HFFc6 (cell line): ENCODE data around the gene DOCK6. TPM values are rescaled to one million over a fixed set of nuclear protein-coding genes. Genes with fewer than 3 reads are reported as not detected.

ENCODE experiments used
- DNase-seq: peaks from one replicate; pipeline ENCODE4 v3.0.0-alpha.2; 2018
- H3K27ac Mint-ChIP-seq: 2 replicates; pipeline ENCODE4 v1.8.0; 2020; ENCODE audit warnings: mild to moderate bottlenecking, mixed read lengths
- H3K27me3 Mint-ChIP-seq: 2 replicates; pipeline ENCODE4 v1.8.0; 2021; ENCODE audit warnings: mild to moderate bottlenecking, moderate library complexity, mixed read lengths; ENCODE audit not compliant: insufficient read depth
- H3K36me3 Mint-ChIP-seq: 2 replicates; pipeline ENCODE4 v1.8.0; 2021; ENCODE audit warnings: low read depth, mixed read lengths
- H3K4me1 Mint-ChIP-seq: 2 replicates; pipeline ENCODE4 v1.8.0; 2020; ENCODE audit warnings: low read depth, mixed read lengths
- H3K4me3 Mint-ChIP-seq: 2 replicates; pipeline ENCODE4 v1.8.0; 2020; ENCODE audit warnings: mild to moderate bottlenecking, moderate library complexity, mixed read lengths
- H3K9me3 Mint-ChIP-seq: 2 replicates; pipeline ENCODE4 v1.8.0; 2020; ENCODE audit warnings: mild to moderate bottlenecking, mixed read lengths
- total RNA-seq, 6 experiments: library from RNA; stranded (reverse); fragmentation: NEBNext Ultra II Directional; extraction: Animal tissue kit (Norgen Biotek cat#: 25700); gene quantifications; 2 replicates in 1 of 6; 3 replicates in 5 of 6; pipeline ENCODE4 v1.2.3, GENCODE V29; 2021
- TF ChIP-seq, protein P1 (sequence below): fragments of 200-600 bp; sonication (generic); IDR thresholded peaks from 2 replicates; pipeline ENCODE4 v1.5.0; 2021; ENCODE audit warnings: antibody characterized with exemption, mild to moderate bottlenecking

DOCK6 gene
- total RNA-seq, 6 experiments from 2014 or later: 20.7 to 32.2 (median 22.9) TPM

DNA sequence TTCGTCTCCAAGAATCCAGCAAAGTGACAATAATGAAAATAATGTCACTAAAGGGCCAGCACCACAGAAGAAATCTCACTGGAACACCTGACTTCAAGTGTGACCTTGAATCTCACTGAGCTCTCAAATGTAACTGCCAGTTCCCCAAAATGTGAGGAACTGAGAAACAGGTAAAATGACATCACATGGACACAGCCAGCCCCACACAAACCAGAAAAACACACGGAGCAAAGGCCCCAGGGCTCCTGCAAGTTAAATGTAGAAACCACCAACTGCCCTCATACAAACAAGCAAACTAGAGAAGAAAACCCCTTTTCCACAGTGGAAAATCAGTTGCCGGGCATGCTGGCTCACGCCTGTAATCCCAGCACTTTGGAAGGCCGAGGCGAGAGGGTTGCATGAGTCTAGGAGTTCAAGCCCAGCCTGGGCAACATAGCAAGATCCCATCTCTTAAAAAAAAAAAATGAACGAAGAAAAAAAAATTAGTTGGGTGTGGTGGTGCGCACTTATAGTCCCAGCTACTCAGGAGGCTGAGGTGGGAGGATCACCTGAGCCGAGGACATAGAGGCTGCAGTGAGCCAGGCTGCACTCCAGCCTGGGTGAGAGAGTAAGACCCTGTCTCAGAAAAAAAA is 56.3 kb downstream of the DOCK6 start:
- Mint-ChIP-seq H3K36me3 (peaks cover 11% of the 10 kb centered on the region), H3K4me3 (no peak overlapping the region), H3K9me3 (peaks cover 6% of the 10 kb centered on the region), H3K27ac (0 out of 2 replicates have a peak overlapping the region, but pooled peaks have one; percentile 5), H3K27me3 (peaks cover 10% of the 10 kb centered on the region), H3K4me1 (peaks cover 31% of the 10 kb centered on the region)
- no peak for DNase-seq
- TF ChIP-seq, protein P1, sequence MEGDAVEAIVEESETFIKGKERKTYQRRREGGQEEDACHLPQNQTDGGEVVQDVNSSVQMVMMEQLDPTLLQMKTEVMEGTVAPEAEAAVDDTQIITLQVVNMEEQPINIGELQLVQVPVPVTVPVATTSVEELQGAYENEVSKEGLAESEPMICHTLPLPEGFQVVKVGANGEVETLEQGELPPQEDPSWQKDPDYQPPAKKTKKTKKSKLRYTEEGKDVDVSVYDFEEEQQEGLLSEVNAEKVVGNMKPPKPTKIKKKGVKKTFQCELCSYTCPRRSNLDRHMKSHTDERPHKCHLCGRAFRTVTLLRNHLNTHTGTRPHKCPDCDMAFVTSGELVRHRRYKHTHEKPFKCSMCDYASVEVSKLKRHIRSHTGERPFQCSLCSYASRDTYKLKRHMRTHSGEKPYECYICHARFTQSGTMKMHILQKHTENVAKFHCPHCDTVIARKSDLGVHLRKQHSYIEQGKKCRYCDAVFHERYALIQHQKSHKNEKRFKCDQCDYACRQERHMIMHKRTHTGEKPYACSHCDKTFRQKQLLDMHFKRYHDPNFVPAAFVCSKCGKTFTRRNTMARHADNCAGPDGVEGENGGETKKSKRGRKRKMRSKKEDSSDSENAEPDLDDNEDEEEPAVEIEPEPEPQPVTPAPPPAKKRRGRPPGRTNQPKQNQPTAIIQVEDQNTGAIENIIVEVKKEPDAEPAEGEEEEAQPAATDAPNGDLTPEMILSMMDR: no peak

DNA sequence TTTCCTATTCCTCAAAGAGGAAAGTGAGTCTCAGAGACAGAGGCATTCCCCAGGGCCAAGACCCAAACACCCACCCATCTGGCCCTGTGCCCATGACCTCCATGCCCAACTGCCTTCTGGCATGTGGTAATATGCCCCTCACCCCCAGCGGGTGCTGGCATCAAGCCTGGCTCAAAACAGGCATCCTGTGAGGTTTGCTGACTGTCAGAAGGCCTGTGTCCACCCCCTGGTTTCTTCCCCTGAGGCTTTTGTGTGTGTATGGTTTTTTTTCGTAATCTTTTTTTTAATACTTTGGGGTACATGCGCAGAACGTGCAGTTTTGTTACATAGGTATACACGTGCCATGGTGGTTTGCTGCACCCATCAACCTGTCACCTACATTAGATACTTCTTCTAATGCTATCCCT is 57.4 kb downstream of the DOCK6 start:
- H3K36me3 Mint-ChIP-seq: 0 out of 2 replicates have a peak, but pooled peaks cover under 1% of the 10 kb centered on the region
- H3K9me3 Mint-ChIP-seq: no peaks in the 10 kb centered on the region; the same call in 1 of the 2 replicates
- peak overlapping the region; percentile 97 for H3K27ac Mint-ChIP-seq
- TF ChIP-seq, protein P1: no peak
- H3K27me3 Mint-ChIP-seq: peaks cover 5% of the 10 kb centered on the region
- no peak for DNase-seq
- H3K4me1 Mint-ChIP-seq: peaks cover 31% of the 10 kb centered on the region
- H3K4me3 Mint-ChIP-seq: no peak overlapping the region

DNA sequence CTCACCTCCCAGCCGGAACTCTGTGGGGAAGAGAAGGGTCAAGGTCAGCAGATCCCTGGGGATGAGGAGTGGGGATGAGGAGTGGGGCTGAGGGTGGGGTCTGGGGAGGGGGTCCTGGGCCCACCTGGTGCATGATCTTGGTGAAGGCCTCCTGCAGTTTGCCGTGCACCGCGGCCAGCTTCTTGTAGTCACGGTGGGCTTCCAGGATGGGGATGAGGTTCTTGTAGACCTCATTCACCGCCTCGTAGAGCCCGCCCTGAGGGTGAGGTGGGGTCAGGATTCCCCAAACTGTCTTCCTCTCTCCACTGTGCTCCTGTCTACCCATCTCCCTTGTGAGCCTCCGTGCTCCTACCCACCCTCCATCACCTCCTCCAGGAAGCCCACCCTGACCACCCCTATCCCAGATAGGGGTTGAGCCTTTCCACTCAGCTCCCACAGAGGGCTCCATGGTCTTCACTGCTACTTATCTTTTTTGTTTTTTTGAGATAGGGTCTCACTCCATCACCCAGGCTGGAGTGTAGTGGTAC is 58.2 kb downstream of the DOCK6 start:
- no peaks in the 10 kb centered on the region; the same call in 1 of the 2 replicates for H3K9me3 Mint-ChIP-seq
- no peak for DNase-seq
- peak overlapping the region; percentile 97 for H3K27ac Mint-ChIP-seq
- peaks cover 31% of the 10 kb centered on the region for H3K4me1 Mint-ChIP-seq
- TF ChIP-seq, protein P1: peak; percentile 70
- no peaks in the 10 kb centered on the region for H3K36me3 Mint-ChIP-seq
- H3K27me3 Mint-ChIP-seq: peaks cover 4% of the 10 kb centered on the region
- H3K4me3 Mint-ChIP-seq: no peak overlapping the region

DNA sequence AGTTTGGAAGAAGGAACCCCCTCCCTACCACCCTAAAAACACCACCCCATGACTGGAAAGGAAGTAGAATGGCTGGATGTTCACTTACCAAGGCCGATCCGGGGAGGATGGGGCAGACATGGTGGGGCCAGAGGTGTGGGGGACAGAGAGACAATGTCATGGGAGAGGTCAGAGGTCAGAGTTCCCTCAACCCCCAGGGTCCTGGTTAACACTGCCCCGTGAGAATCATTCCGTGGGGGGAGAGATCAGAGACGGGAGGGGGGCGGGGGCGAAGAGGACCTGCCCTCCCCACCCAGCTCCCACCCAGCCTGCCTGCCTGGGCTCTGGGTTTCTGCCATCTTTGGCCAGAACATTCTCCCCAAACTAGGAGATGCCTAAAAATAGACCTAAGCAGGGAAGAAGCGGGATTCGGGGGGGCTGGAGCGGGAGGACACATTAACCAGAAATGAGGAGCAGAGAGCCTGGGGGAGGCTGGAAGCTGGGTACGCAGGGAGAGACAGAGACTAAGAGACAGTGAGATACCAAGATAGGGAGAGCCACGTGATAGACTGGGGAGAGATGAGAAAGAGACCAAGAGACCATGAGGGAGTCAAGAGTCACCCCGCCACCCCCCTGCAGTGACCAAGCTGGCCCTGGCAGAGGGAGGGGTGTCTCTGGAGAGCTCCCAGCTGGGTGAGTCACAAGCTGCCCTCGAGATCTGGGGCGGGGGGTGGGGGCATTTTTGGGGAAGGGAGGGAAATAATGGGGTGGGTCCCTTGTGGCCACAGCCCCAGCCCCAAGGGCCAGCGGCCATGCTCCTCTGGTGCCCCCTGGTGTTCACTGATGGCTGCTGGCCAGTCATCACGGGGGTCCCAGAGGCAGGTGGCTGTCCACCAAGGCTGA is 58.9 kb downstream of the DOCK6 start:
- TF ChIP-seq, protein P1: peak; percentile 97
- H3K36me3 Mint-ChIP-seq: no peaks in the 10 kb centered on the region
- peak overlapping the region; percentile 97 for H3K27ac Mint-ChIP-seq
- H3K27me3 Mint-ChIP-seq: peaks cover 3% of the 10 kb centered on the region; the same call in 1 of the 2 replicates
- peak; percentile 93 for DNase-seq
- peaks cover 31% of the 10 kb centered on the region for H3K4me1 Mint-ChIP-seq
- no peaks in the 10 kb centered on the region for H3K9me3 Mint-ChIP-seq
- peak overlapping the region; percentile 68 for H3K4me3 Mint-ChIP-seq

DNA sequence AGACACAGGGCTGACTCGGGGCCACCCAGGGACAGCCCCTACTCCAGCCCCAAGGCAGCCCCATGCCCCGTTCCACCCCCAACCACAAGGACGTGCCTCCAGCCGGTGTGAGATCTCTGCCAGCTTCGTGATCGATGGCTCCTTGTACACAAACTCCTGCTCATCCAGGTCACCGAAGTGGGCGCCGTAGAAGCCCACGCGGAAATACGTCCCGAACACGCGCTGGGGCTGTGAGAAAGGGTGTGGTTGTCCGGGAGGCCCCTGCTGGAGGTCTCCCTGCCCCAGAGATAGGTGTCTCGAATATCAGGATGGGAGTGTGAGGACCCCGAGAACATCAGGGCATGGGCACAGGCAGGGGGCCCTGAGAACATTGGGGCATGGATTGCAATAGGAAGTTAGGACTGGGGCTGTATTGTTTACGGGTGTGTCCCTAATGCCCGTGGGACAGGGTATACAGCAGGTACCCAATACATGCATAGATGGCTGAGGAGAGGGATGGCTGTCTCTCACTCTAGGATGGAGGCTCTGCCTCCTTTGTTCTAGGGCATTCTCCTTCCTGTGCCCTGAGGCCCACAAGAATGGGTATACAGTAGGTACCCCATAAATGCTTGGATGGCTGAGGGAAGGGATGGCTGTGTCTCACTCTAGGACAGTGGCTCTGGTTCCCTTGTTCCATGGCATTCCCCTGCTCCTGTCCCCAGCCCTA is 59.7 kb downstream of the DOCK6 start:
- Mint-ChIP-seq H3K4me1 (peaks cover 36% of the 10 kb centered on the region), H3K4me3 (peak overlapping the region; percentile 68), H3K36me3 (no peaks in the 10 kb centered on the region), H3K9me3 (no peaks in the 10 kb centered on the region), H3K27me3 (peaks cover 3% of the 10 kb centered on the region; the same call in 1 of the 2 replicates), H3K27ac (peak overlapping the region; percentile 97)
- DNase-seq: no peak
- TF ChIP-seq, protein P1: no peak
